Measurements from ENCODE around the gene PPTC7.

DNA sequence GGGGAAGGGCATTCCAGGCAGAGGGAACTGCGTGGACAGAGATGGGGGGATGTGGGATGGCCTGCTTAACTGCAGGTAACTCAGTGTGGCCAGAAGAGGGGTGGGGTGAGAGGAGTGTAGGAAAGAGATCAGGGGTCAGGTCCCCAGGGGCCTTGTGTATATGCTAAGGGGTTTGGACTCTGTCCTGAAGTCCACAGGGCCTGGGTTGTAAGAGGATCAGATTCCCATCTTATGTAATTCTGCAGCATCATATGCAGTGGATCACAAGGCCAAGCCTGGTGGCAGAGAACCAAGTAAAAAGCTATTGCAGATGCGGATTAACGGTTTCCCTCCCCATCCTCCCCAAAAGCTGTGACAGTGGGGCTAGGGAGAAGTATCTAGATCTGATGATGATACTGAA lies 39.5 kb upstream of the PPTC7 start:
- TF ChIP-seq, protein P1, sequence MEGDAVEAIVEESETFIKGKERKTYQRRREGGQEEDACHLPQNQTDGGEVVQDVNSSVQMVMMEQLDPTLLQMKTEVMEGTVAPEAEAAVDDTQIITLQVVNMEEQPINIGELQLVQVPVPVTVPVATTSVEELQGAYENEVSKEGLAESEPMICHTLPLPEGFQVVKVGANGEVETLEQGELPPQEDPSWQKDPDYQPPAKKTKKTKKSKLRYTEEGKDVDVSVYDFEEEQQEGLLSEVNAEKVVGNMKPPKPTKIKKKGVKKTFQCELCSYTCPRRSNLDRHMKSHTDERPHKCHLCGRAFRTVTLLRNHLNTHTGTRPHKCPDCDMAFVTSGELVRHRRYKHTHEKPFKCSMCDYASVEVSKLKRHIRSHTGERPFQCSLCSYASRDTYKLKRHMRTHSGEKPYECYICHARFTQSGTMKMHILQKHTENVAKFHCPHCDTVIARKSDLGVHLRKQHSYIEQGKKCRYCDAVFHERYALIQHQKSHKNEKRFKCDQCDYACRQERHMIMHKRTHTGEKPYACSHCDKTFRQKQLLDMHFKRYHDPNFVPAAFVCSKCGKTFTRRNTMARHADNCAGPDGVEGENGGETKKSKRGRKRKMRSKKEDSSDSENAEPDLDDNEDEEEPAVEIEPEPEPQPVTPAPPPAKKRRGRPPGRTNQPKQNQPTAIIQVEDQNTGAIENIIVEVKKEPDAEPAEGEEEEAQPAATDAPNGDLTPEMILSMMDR (IDR thresholded peaks at IDR 0.05; ENCODE audit: insufficient read depth, low read length): no peak
- TF ChIP-seq POLR2AphosphoS5 (IDR thresholded peaks at IDR 0.05; ENCODE audit: low read depth): no peak
- TF ChIP-seq, protein P2, sequence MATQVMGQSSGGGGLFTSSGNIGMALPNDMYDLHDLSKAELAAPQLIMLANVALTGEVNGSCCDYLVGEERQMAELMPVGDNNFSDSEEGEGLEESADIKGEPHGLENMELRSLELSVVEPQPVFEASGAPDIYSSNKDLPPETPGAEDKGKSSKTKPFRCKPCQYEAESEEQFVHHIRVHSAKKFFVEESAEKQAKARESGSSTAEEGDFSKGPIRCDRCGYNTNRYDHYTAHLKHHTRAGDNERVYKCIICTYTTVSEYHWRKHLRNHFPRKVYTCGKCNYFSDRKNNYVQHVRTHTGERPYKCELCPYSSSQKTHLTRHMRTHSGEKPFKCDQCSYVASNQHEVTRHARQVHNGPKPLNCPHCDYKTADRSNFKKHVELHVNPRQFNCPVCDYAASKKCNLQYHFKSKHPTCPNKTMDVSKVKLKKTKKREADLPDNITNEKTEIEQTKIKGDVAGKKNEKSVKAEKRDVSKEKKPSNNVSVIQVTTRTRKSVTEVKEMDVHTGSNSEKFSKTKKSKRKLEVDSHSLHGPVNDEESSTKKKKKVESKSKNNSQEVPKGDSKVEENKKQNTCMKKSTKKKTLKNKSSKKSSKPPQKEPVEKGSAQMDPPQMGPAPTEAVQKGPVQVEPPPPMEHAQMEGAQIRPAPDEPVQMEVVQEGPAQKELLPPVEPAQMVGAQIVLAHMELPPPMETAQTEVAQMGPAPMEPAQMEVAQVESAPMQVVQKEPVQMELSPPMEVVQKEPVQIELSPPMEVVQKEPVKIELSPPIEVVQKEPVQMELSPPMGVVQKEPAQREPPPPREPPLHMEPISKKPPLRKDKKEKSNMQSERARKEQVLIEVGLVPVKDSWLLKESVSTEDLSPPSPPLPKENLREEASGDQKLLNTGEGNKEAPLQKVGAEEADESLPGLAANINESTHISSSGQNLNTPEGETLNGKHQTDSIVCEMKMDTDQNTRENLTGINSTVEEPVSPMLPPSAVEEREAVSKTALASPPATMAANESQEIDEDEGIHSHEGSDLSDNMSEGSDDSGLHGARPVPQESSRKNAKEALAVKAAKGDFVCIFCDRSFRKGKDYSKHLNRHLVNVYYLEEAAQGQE (IDR thresholded peaks at IDR 0.05; ENCODE audit: insufficient replicate concordance, low read depth): no peak

All from HL-60 (cell line).